Thyroid gland (tissue), 4 donors: ENCODE measurements around the gene DUSP28.

Source experiments
- POLR2A ChIP-seq, 2 donors: fragments of 450-650 bp; IDR thresholded peaks; one replicate each; pipeline ENCODE4 v1.6.1; 2017; ENCODE audit warnings: antibody characterized with exemption in 2 of 2, mild to moderate bottlenecking in 2 of 2, moderate library complexity in 1 of 2
- TF ChIP-seq, protein P1 (sequence below), 6 experiments: fragments of 200-600 bp in 3 of 6; fragments of 450-650 bp in 3 of 6; sonication (generic) in 3 of 6; IDR thresholded peaks; one replicate each; pipeline ENCODE4 v1.5.1; 2016 to 2019; ENCODE audit warnings: antibody characterized with exemption in 6 of 6, mild to moderate bottlenecking in 2 of 6, inconsistent platforms in 1 of 6, moderate library complexity in 1 of 6

GRCh38 chr2:240532031-240532775, 28.0 kb upstream of the DUSP28 start:
- TF ChIP-seq, protein P1, sequence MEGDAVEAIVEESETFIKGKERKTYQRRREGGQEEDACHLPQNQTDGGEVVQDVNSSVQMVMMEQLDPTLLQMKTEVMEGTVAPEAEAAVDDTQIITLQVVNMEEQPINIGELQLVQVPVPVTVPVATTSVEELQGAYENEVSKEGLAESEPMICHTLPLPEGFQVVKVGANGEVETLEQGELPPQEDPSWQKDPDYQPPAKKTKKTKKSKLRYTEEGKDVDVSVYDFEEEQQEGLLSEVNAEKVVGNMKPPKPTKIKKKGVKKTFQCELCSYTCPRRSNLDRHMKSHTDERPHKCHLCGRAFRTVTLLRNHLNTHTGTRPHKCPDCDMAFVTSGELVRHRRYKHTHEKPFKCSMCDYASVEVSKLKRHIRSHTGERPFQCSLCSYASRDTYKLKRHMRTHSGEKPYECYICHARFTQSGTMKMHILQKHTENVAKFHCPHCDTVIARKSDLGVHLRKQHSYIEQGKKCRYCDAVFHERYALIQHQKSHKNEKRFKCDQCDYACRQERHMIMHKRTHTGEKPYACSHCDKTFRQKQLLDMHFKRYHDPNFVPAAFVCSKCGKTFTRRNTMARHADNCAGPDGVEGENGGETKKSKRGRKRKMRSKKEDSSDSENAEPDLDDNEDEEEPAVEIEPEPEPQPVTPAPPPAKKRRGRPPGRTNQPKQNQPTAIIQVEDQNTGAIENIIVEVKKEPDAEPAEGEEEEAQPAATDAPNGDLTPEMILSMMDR (IDR thresholded peaks at IDR 0.05), result no peak
- TF ChIP-seq POLR2A (IDR thresholded peaks at IDR 0.05), result no peak
